ENCODE data around the gene DBP. TPM values are rescaled to one million over a fixed set of nuclear protein-coding genes. Genes with fewer than 3 reads are reported as not detected.

The DBP gene
- total and polyA plus RNA-seq, 2 experiments from 2014 or later, result 5.7 to 6.3 TPM

- Histone ChIP-seq H3K4me3 (no peak overlapping the region), H3F3A (replicated peaks; ENCODE audit: low read depth) (no peaks in the 10 kb centered on the region), H3K4me1 (ENCODE audit: insufficient read depth) (peaks cover 23% of the 10 kb centered on the region), H2AFZ (no peak overlapping the region), H3K79me2 (replicated peaks; ENCODE audit: insufficient read depth) (no peaks in the 10 kb centered on the region), H4K20me1 (replicated peaks; ENCODE audit: insufficient read depth) (no peaks in the 10 kb centered on the region), H3K9me2 (ENCODE audit: insufficient read depth) (no peaks in the 10 kb centered on the region), H3K27ac (ENCODE audit: low read depth) (no peak overlapping the region), H3K36me3 (ENCODE audit: insufficient read depth) (no peaks in the 10 kb centered on the region), H3K27me3 (ENCODE audit: insufficient read depth) (no peaks in the 10 kb centered on the region), H3K4me2 (no peak overlapping the region)
- Mint-ChIP-seq H3K9me3 (peaks cover 9% of the 10 kb centered on the region; the same call in 2 of the 3 replicates), H3K27ac (no peak overlapping the region), H3K4me3 (no peak overlapping the region), H3K27me3 (ENCODE audit: insufficient read depth, low read depth, poor library complexity) (peaks cover 22% of the 10 kb centered on the region), H3K4me1 (peaks cover 33% of the 10 kb centered on the region), H3K36me3 (ENCODE audit: low read depth) (no peaks in the 10 kb centered on the region; the same call in 2 of the 3 replicates)
- TF ChIP-seq EZH2 (IDR thresholded peaks at IDR 0.05; ENCODE audit: low read depth, unreplicated experiment) (no peak), NANOG (IDR thresholded peaks at IDR 0.05; ENCODE audit: borderline replicate concordance) (no peak), CREB1 (CRISPR knock-in tag; IDR thresholded peaks at IDR 0.05; ENCODE audit: low read depth) (no peak), EZH2phosphoT487 (IDR thresholded peaks at IDR 0.05; ENCODE audit: unreplicated experiment) (no peak), ZNF331 (CRISPR knock-in tag; IDR thresholded peaks at IDR 0.05; ENCODE audit: low read depth) (no peak), JUNB (IDR thresholded peaks at IDR 0.05; ENCODE audit: unreplicated experiment) (no peak), ETS1 (IDR thresholded peaks at IDR 0.05) (no peak), STAT1 (IDR thresholded peaks at IDR 0.05; ENCODE audit: unreplicated experiment) (no peak), REST (IDR thresholded peaks at IDR 0.05; ENCODE audit: unreplicated experiment) (no peak), ZNF462 (CRISPR knock-in tag; IDR thresholded peaks at IDR 0.05) (no peak), POLR2AphosphoS5 (IDR thresholded peaks at IDR 0.05; ENCODE audit: low read depth) (no peak), CTCF (conservative IDR thresholded peaks at IDR 0.05; ENCODE audit: low read depth in 2 of 2) (no peak; a peak in 1 of 4 replicates), ZNF114 (CRISPR knock-in tag; IDR thresholded peaks at IDR 0.05) (no peak)
- DNase-seq (ENCODE audit: low spot score), result no peak
- ATAC-seq, result no peak
Measured at GRCh38 chr19:48671446-48671995, 34.3 kb upstream of the DBP start.

All from GM23338 (cell line).